Glutamatergic neuron (in vitro differentiated cells): ENCODE results near the gene SERAC1. TPM values are rescaled to one million over a fixed set of nuclear protein-coding genes. Genes with fewer than 3 reads are reported as not detected.
"Not testable (repeated sequence)": the region's sequence is repeated elsewhere in the genome, so short reads cannot be mapped to it uniquely, and the experiment has no call there.

Source experiments
- DNase-seq: peaks from one replicate; pipeline ENCODE4 v3.0.0; 2022
- H3K27ac Mint-ChIP-seq: one replicate; pipeline ENCODE4 v1.8.0; 2020; ENCODE audit warnings: mild to moderate bottlenecking, mixed read lengths, inconsistent platforms; ENCODE audit not compliant: unreplicated experiment
- H3K27me3 Mint-ChIP-seq: one replicate; pipeline ENCODE4 v1.8.0; 2020; ENCODE audit warnings: mild to moderate bottlenecking, moderate library complexity, mixed read lengths, inconsistent platforms; ENCODE audit not compliant: unreplicated experiment
- H3K36me3 Mint-ChIP-seq: one replicate; pipeline ENCODE4 v1.8.0; 2020; ENCODE audit warnings: mild to moderate bottlenecking, mixed read lengths, inconsistent platforms; ENCODE audit not compliant: unreplicated experiment
- H3K4me1 Mint-ChIP-seq: one replicate; pipeline ENCODE4 v1.8.0; 2020; ENCODE audit warnings: mild to moderate bottlenecking, low read depth, mixed read lengths, inconsistent platforms; ENCODE audit not compliant: unreplicated experiment
- H3K4me3 Mint-ChIP-seq: one replicate; pipeline ENCODE4 v1.8.0; 2020; ENCODE audit warnings: mild to moderate bottlenecking, mixed read lengths, inconsistent platforms; ENCODE audit not compliant: unreplicated experiment
- H3K9me3 Mint-ChIP-seq: one replicate; pipeline ENCODE4 v1.8.0; 2020; ENCODE audit warnings: mild to moderate bottlenecking, moderate library complexity, mixed read lengths, inconsistent platforms; ENCODE audit not compliant: unreplicated experiment
- total RNA-seq: library from RNA; stranded (reverse); fragmentation: NEBNext Ultra II Directional; extraction: Animal tissue kit (Norgen Biotek cat#: 25700); gene quantifications from one replicate; pipeline ENCODE4 v1.2.1, GENCODE V29; 2021; ENCODE audit not compliant: unreplicated experiment
- TF ChIP-seq, protein P1 (sequence below): fragments of 200-600 bp; sonication (generic); IDR thresholded peaks from one replicate; pipeline ENCODE4 v1.5.0; 2021; ENCODE audit not compliant: partially characterized antibody, unreplicated experiment

Gene SERAC1
- total RNA-seq, 1 donor from 2014 or later = 29.7 TPM

DNA sequence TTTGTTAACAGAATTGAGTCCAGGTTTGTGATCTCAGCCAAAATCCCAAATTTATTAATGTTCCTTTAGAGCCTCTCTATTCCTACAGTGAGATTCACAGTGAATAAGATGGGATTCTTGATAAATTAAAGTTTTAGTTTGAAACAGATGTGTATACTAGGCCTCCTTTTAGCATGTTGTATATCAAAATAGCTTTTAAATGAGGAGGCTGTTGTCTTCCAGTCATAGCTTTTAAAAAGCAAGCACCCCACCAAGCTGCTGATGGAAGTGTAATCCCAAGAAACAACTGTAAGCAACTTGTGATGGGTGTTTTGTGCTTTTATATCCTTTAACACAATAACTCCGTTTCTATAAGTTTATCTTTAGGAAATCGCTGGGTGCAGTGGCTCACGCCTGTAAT lies 7.0 kb upstream of the SERAC1 start:
- Mint-ChIP-seq H3K4me3 (no peak overlapping the region), H3K9me3 (peaks cover 2% of the 10 kb centered on the region), H3K36me3 (peaks cover 7% of the 10 kb centered on the region), H3K27ac (no peak overlapping the region), H3K27me3 (no peaks in the 10 kb centered on the region), H3K4me1 (no peaks in the 10 kb centered on the region)
- TF ChIP-seq, protein P1, sequence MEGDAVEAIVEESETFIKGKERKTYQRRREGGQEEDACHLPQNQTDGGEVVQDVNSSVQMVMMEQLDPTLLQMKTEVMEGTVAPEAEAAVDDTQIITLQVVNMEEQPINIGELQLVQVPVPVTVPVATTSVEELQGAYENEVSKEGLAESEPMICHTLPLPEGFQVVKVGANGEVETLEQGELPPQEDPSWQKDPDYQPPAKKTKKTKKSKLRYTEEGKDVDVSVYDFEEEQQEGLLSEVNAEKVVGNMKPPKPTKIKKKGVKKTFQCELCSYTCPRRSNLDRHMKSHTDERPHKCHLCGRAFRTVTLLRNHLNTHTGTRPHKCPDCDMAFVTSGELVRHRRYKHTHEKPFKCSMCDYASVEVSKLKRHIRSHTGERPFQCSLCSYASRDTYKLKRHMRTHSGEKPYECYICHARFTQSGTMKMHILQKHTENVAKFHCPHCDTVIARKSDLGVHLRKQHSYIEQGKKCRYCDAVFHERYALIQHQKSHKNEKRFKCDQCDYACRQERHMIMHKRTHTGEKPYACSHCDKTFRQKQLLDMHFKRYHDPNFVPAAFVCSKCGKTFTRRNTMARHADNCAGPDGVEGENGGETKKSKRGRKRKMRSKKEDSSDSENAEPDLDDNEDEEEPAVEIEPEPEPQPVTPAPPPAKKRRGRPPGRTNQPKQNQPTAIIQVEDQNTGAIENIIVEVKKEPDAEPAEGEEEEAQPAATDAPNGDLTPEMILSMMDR = no peak
- no peak for DNase-seq

DNA sequence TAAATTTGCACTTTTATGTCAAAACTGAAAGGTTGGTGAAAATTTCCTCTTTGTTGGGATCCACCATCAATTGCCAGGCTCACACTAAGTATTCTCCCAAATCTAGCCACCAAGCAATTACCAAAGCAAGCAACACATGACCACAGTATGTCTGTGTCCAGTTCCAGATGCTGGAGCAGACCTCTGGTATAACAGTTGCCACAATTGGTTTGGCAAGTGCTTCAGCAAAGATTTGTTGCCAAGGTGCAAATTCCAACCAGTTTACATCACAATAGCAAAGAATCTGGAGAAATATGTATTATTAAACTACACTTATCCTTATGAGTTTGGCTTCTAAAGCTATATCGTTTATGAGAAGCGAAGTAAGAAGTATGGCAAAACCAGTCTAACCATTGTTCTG lies 6.5 kb upstream of the SERAC1 start:
- H3K27me3 Mint-ChIP-seq = no peaks in the 10 kb centered on the region
- peaks cover 2% of the 10 kb centered on the region for H3K9me3 Mint-ChIP-seq
- no peak for DNase-seq
- H3K27ac Mint-ChIP-seq = no peak overlapping the region
- H3K4me3 Mint-ChIP-seq = no peak overlapping the region
- H3K36me3 Mint-ChIP-seq = peaks cover 7% of the 10 kb centered on the region
- TF ChIP-seq, protein P1 = no peak
- H3K4me1 Mint-ChIP-seq = no peaks in the 10 kb centered on the region

GRCh38 chr6:158174024-158174423 lies 6.0 kb upstream of the SERAC1 start:
- Mint-ChIP-seq H3K9me3 (peaks cover 2% of the 10 kb centered on the region), H3K27me3 (no peaks in the 10 kb centered on the region), H3K4me3 (no peak overlapping the region), H3K36me3 (peaks cover 7% of the 10 kb centered on the region), H3K27ac (no peak overlapping the region), H3K4me1 (no peaks in the 10 kb centered on the region)
- DNase-seq = no peak
- TF ChIP-seq, protein P1 = no peak

DNA sequence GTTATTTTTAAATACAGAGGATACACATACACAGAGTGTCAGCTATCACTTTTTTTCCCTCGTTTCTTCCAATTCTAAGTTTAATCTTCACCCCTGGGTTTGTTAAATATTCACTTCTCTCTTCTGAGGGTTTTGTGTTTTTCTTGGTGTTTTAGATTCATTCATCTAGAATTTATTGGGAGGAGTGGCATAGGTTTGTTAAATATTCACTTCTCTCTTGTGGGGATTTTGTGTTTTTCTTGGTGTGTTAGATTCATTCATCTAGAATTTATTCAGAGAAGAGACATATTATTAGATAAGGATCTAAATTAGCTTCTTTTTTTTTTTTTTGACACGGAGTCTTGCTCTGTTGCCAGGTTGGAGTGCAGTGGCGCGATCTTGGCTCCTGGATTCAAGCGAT lies 3.9 kb upstream of the SERAC1 start:
- H3K4me3 Mint-ChIP-seq = no peak overlapping the region
- no peaks in the 10 kb centered on the region for H3K36me3 Mint-ChIP-seq
- DNase-seq = no peak
- TF ChIP-seq, protein P1 = no peak
- peaks cover 4% of the 10 kb centered on the region for H3K9me3 Mint-ChIP-seq
- no peak overlapping the region for H3K27ac Mint-ChIP-seq
- peaks cover 5% of the 10 kb centered on the region for H3K27me3 Mint-ChIP-seq
- peaks cover under 1% of the 10 kb centered on the region for H3K4me1 Mint-ChIP-seq

- Mint-ChIP-seq H3K27me3 (peaks cover 5% of the 10 kb centered on the region), H3K4me3 (no peak overlapping the region)
Measured at GRCh38 chr6:158170656-158171081, 2.6 kb upstream of the SERAC1 start.

DNA sequence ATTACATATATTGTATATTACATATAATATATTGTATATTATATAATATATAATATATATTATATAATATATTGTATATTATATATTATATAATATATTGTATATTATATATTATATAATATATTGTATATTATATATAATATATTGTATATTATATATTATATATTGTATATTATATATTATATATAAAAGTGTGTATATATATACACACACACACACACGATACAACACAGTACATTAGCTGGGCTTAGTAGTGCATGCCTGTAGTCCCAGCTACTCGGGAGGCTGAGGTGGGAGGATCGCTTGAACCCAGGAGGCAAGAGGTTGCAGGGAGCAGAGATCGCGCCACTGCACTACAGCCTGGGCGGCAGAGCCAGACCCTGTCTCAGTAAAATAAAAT lies 1.6 kb upstream of the SERAC1 start:
- H3K4me1 Mint-ChIP-seq, H3K4me3 Mint-ChIP-seq, H3K27ac Mint-ChIP-seq, H3K9me3 Mint-ChIP-seq, H3K36me3 Mint-ChIP-seq, H3K27me3 Mint-ChIP-seq, DNase-seq: not testable (repeated sequence)

More at GRCh38 chr6:158170656-158171081, 2.6 kb upstream of the SERAC1 start:
- TF ChIP-seq, protein P1 = no peak
- Mint-ChIP-seq H3K4me1 (peaks cover 4% of the 10 kb centered on the region), H3K36me3 (no peaks in the 10 kb centered on the region), H3K9me3 (peaks cover 6% of the 10 kb centered on the region), H3K27ac (no peak overlapping the region)
- DNase-seq = no peak
